Stimulated activated CD4-positive, alpha-beta T cell treated with anti-CD3 and anti-CD28 coated beads, Interleukin-4, amount 100 ng/mL, for 4 hours (primary cell): Measurements from ENCODE around the gene NAP1L4.

Experiments
- DNase-seq, 2 experiments: peaks; one replicate each; pipeline ENCODE4 v3.0.0-alpha.2; 2020

NAP1L4 gene

GRCh38 chr11:2934021-2934550, 58.0 kb downstream of the NAP1L4 start:
- no peak for DNase-seq

GRCh38 chr11:2933375-2934020, 58.6 kb downstream of the NAP1L4 start:
- DNase-seq: peak in 1 of 2 experiments; percentile 20

- no peak for DNase-seq
These were observed 59.3 kb downstream of the NAP1L4 start for GRCh38 chr11:2932850-2933251.

GRCh38 chr11:2931771-2932738, 60.1 kb downstream of the NAP1L4 start:
- no peak for DNase-seq

- no peak for DNase-seq
These were observed 60.7 kb downstream of the NAP1L4 start for GRCh38 chr11:2931420-2931746.

- peak; percentile 23 to 43 for DNase-seq
These were observed 61.3 kb downstream of the NAP1L4 start for GRCh38 chr11:2930704-2931419.

- peak in 1 of 2 experiments; percentile 21 for DNase-seq
These were observed 62.0 kb downstream of the NAP1L4 start for GRCh38 chr11:2929950-2930703.

- peak; percentile 26 to 53 for DNase-seq
These were observed 62.6 kb downstream of the NAP1L4 start for GRCh38 chr11:2929531-2929949.

- peak; percentile 46 to 48 for DNase-seq
These were observed 63.3 kb downstream of the NAP1L4 start, which contains the start of gene PHLDA2 for GRCh38 chr11:2928605-2929530. PHLDA2 (minus strand) TSS chr11:2929420; CDS start chr11:2929364, 56 bp downstream.

GRCh38 chr11:2927851-2928604, 64.1 kb downstream of the NAP1L4 start:
- no peak for DNase-seq

- DNase-seq: no peak
These were observed 64.9 kb downstream of the NAP1L4 start for GRCh38 chr11:2927121-2927800.

- DNase-seq: no peak
These were observed 65.5 kb downstream of the NAP1L4 start for GRCh38 chr11:2926611-2927051.

GRCh38 chr11:2924821-2925675, 67.1 kb downstream of the NAP1L4 start:
- no peak for DNase-seq

- no peak for DNase-seq
These were observed 67.7 kb downstream of the NAP1L4 start for GRCh38 chr11:2924381-2924780.

- DNase-seq: no peak
These were observed 68.4 kb downstream of the NAP1L4 start for GRCh38 chr11:2923446-2924375.

GRCh38 chr11:2922655-2923054, 69.5 kb downstream of the NAP1L4 start:
- DNase-seq: no peak

GRCh38 chr11:2921742-2922493, 70.2 kb downstream of the NAP1L4 start:
- no peak for DNase-seq
